ENCODE results near the gene CFAP65.

CFAP65 gene, protein sequence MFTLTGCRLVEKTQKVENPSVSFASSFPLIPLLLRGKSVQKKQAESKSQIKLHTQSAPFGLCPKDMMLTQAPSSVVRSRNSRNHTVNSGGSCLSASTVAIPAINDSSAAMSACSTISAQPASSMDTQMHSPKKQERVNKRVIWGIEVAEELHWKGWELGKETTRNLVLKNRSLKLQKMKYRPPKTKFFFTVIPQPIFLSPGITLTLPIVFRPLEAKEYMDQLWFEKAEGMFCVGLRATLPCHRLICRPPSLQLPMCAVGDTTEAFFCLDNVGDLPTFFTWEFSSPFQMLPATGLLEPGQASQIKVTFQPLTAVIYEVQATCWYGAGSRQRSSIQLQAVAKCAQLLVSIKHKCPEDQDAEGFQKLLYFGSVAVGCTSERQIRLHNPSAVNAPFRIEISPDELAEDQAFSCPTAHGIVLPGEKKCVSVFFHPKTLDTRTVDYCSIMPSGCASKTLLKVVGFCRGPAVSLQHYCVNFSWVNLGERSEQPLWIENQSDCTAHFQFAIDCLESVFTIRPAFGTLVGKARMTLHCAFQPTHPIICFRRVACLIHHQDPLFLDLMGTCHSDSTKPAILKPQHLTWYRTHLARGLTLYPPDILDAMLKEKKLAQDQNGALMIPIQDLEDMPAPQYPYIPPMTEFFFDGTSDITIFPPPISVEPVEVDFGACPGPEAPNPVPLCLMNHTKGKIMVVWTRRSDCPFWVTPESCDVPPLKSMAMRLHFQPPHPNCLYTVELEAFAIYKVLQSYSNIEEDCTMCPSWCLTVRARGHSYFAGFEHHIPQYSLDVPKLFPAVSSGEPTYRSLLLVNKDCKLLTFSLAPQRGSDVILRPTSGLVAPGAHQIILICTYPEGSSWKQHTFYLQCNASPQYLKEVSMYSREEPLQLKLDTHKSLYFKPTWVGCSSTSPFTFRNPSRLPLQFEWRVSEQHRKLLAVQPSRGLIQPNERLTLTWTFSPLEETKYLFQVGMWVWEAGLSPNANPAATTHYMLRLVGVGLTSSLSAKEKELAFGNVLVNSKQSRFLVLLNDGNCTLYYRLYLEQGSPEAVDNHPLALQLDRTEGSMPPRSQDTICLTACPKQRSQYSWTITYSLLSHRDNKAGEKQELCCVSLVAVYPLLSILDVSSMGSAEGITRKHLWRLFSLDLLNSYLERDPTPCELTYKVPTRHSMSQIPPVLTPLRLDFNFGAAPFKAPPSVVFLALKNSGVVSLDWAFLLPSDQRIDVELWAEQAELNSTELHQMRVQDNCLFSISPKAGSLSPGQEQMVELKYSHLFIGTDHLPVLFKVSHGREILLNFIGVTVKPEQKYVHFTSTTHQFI (N-terminal part only)

DNA sequence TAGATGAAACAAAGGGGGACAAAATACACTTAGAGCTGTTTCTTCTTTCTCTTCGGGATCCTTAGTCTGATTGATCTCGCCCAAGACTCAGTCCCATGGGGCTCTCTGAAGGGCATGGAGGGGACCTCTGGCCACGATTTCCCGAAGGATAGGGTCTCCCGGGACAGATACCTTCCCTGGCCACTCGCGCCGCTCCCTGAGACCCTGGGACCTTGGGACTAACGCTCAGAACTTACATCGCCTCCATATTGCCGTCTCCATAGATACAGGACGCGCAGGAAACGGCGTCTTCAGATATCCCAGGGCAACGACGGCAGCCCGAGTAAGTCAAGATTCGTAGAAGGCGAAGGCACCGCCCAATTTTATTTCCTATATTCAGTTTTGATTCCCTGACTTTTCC is at the start of gene CFAP65:
CFAP65 (minus strand) TSS at position 265 of the 400 bp plus-strand sequence. CDS start 2,468 bp downstream, outside the sequence.
- peak; percentile 28 for DNase-seq

DNA sequence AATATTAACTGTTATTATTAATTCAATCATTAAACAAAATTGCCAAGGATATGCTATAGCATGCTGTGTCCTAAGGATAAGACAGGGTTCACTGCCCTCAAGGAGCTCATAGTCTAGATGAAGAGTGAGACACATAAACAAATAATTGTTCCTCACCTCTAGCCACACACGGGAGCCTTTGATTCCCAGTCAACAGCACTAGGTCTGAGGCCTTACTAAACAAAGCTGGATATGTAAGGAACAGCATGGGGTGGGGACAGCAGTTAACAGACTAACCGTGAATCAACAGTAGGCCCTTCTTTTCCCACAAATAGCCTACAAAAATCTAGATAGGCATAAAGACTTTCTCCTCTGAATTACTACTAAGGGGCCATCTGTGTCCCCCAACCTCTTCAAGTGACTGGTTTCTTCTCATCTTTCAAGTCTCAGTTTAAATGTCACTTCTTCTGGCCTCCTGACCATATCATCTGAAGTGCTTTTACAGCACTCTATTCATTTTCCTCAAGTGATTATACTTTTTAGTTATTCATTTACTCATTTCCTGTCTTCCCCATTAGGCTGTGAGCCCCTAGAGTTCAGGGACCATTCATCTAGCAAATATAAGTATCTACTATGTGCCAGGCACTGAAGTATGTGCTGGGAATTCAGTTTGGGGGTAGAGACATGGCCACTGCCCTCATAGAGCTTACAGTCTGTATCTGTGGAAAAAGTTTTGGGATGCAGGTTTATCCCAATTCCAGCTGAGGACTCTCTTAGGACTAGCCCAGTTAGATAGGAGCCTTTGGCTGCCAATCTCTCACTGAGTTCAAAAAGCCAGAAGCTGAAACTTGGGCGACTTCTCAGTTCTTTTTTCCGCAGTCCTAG is 49.4 kb upstream of the CFAP65 start:
- DNase-seq = no peak

DNA sequence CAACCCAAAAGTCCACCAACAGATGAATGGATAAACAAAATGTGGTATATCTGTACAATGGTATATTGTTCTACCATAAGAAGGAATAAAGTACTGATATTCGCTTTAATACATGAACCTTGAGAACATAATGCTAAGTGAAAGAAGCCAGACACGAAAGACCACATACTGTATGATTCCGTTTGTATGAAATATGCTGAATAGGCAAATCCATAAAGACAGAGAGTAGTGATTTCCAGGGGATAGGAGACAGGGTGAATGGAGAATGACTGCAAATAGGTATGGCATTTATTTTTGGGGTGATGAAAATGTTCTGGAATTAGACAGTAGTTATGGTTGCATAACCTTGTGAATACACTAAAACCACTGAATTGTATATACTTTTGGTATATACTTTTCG is 48.0 kb upstream of the CFAP65 start:
- no peak for DNase-seq

DNA sequence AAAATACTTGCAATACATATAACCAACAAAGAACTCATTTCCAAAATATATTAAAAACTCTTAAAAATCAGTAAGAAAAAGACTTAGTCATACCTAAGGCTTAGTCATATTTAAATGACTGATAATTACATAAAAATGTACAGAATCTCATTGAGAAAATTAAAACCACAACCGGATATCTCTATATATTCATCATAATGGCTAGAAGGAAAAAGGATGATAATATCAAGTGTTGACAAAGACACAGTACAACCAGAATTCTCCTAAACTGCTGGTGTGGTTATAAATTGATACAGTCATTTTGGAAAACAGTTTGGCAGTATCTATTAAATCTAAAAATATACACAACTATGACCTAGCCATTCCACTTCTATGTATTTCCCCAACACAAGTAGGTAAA is 46.5 kb upstream of the CFAP65 start:
- no peak for DNase-seq

DNA sequence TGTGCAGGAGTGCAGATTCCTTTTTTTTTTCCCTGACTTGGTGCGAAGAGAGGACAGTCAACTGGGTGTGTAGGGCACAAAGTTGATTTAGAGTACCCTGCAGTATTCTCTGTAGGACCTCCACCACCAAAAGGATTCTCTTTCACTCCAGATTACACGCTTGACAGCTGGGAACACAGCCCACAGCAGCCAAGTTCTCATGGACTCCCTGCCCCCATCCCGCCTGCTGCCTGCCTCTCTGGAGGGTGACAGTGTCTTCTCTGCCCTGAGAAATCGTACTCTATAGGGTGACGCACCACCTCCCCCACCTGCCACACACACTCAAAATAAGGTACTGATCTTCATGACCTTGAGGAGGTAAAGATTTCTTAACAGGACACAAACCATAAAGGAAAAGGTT is 46.0 kb upstream of the CFAP65 start:
- no peak for DNase-seq

DNA sequence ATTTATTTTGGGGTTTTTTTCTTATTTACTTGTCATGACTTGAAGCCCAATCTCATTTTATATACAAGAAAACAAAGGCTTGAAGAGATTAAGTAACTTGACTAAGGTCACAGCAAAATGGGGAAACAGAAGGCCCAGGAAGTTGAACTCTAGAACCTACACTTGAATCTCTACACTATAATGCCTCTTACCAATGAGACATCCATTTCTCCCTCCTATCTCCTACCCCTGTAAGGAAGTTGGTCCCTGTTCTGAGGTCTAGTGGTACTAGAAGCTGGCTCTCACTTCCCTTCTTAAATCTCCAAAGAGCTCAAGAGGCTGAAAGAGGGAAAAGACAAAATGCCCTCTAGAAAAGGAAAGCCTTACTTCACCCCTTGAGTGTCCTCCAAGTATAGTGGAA is 44.9 kb upstream of the CFAP65 start:
- DNase-seq = no peak

DNA sequence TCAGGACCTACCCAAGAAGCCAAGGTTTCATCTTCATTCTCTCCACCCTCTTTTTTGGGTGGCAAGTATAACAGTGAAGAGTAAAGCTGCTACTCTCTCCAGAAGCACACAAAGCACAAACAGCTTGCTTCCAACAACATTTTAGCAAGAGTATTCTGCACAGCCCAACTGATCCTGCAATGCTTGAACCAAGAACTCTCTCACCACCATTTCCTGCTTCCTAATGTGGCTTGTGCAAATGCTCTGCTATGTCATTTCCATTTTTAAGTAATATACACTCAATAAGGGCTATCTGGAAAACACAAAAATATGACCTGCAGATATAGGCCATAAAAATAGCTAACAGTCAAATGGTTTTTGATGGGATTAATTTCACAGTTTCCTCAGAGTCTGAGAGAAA is 43.5 kb upstream of the CFAP65 start:
- no peak for DNase-seq

DNA sequence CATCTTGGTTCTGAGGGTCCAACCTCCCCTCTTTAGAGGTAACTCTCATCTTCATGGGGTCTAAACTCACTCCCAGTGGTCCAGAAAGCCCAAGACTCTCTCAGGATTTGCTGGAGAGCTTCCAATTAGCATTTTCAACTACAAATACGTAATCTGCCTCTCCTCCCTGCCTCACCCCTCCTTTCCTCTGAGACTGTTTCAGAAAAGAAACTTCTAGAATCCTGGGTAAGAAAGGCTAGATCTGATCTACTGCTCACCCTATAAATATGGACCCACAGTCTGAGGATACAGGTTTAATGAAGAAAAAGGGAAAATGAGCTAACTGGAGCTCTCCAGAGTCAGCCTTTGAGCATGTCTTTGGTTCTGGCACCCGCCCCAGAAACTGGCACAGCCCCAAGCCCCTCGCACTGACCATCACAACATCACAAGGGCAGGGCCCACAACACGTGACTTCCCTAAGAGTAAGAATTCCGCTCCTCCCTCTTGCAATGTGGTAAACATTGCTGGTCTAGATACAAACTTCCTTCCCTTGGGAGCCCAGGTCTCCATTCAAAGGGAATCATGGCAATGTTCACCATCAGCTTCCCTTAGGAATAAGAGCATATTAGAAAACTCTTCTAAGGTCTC is 41.1 kb upstream of the CFAP65 start:
- no peak for DNase-seq

DNA sequence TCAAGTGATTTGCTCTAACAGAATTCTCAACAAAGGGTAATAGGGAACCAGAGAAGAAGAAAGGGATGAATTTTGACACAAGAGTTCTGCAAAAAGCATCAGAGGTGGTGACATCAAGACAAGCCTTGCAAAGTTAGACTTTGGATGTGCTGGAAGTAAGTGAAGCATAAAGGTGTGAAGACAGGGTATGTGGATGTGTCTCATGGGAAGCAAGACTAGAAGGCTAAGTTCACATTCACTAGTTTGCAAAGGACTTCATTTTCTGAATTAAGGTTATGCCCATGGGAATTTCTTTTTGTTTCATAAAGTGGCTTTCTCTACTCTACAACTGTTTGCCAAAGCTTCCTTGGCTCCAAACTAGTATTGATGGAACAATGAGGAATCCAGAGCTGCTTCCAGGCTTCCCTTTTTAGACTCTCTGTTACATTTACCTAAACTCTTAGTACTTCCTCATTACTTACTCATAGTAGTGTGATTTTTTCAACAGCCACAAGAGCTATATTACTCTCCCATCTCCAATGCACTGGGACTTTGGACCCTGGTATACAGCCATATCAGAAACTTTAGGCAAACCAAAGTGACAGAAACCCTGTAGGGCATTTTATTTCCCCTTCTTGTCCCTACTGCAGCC is 40.5 kb upstream of the CFAP65 start:
- no peak for DNase-seq

DNA sequence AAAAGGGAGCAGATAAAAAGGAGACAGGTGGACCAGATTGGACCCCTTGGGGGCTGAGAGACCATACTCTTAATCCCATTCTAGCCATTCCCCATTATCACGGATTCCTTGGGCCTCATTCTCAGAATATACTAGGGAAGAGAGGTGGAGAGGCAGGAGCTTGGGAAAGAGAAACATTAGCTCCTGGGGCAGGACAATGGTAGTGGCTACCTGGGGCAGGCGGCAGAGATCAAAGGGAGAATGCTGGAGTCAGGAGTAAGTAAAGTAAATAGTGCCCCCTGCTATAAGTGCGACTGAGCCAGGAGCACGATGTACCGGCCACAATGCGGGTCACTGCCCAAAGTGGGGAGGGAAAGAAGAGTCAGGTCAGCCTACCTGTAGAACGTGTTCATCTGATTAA is 39.8 kb upstream of the CFAP65 start:
- no peak for DNase-seq

DNA sequence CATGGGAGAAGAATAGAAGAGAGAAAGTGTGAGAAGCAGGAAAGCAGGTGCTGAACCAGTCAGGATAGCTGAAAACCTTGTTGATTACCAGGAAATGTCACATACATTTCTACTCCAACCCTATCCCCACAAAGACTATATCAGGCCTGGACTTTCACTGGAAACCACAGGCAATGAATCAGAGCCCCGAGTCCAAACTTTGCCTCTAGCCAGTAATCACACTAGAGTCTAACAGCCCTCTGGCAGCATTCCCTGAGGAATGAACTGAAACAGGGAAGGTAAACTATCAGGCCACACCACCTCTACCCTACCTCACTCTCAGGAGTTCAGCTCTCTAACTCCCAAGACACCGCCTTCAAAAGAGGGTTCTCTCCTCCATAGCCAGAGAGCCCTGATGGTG is 38.1 kb upstream of the CFAP65 start:
- DNase-seq = no peak

DNA sequence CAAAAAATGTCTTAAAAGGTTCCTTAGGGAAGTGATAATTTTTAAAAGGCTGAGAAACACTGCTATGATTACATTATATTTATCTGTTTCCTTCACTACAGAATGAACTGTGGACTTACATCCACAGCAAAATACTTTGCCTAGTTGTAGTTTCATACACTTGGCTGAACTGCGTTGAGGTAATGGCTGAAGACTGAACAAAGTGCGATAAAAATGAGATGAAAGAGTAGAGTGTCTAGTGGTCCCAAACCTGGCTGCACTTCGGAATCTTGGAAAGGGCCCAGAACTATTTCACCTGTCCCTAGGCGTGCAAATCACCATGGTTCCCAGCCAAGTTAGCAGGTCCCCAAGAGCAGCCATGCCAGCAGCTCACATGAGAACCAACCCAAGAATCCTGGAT is 37.6 kb upstream of the CFAP65 start:
- no peak for DNase-seq

DNA sequence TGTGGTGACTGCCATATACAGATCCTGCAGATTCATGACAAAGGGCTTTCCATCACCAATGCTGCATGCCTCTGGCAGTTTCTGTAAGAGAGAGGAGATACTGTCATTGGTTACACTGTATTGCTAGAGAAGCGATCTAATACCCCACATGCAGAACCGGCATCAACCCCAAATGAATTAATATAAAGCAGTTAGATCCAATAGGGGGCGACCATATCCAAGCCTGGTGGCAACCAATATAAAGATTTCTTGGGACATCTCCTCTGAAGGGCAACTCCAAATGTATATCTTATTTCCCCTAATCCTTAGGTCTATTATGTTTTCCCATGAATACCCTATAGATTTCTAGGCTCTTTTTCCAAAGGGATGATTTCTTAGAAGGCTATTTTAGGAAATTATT is 36.8 kb upstream of the CFAP65 start:
- no peak for DNase-seq

DNA sequence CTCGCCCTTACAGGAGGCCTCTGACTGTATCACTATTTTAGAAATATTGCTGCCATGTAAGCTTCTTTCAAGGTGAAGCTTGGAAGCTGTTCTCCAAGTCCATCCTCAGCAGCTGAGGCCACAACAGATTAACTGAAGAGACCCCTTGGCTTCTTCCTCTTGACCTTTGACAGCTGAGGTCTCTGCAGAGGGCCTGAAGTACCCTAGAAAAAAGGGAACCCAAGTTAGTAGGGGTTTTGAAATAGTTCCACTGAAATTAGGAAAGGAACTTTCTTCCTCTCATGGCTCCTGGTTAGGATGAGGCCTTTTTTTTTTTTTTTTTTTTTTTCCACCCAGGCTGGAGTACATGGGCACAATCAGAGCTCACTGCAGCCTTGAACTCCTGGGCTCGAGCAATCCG is 34.9 kb upstream of the CFAP65 start:
- DNase-seq = no peak

DNA sequence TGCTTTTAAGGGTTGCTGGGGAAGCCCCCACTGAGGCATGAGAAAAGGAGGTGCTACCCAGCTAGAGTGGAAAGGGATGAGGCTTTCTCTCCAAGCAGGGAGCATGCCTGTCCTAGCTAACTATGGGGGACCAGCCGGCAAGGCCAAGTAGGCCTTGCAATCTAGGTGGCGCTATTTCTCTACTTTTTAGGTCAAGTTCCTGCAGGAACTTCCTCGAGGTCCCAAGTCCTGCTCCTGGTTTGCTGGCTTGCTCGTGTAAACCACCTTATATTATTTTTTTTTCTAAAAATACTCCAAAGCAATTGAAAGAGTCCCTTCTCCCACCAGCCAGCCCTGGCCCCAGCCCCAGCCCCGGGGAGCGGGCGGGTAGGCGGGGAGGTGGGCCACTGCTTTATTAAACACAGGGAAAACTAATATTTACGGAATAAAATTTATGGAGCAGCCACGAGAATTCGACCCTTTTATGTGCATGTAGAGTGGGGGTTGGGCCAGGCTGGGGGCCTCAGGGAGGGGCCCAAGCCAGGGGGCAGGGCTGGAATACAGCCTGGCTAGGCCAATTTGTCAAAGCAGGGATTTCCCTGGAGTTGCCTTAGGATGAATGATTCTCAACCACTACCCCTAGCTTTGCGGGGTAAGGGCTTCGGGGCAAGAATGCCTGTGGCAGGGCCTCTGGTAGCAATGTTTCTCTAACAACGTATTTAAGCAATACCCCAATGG is 32.3 kb upstream of the CFAP65 start:
- DNase-seq = peak; percentile 12

DNA sequence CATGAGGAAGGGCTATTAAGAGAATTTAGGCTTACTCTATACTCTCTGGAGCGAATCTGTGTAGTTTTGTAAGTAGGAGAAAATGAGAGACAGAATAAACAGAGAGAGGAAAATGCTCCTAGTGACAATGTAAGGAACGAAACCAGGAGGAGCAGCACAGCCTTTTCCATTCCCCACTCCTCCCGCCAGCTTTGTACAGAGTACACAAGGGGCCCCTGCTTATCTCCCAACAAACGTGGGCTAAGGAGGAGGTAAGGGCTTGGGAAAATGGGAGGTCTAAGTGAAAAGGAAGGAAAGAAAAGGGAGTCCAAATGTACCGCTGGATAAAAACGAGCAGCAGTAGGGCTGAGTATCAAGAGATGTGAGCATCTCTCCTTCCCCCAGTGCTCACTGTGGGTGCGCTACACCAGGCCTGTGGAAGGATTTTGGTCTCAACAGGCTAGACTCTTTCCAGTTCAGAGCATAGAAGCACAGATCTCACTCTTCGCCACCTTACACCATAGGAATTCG is 31.5 kb upstream of the CFAP65 start:
- DNase-seq = no peak

DNA sequence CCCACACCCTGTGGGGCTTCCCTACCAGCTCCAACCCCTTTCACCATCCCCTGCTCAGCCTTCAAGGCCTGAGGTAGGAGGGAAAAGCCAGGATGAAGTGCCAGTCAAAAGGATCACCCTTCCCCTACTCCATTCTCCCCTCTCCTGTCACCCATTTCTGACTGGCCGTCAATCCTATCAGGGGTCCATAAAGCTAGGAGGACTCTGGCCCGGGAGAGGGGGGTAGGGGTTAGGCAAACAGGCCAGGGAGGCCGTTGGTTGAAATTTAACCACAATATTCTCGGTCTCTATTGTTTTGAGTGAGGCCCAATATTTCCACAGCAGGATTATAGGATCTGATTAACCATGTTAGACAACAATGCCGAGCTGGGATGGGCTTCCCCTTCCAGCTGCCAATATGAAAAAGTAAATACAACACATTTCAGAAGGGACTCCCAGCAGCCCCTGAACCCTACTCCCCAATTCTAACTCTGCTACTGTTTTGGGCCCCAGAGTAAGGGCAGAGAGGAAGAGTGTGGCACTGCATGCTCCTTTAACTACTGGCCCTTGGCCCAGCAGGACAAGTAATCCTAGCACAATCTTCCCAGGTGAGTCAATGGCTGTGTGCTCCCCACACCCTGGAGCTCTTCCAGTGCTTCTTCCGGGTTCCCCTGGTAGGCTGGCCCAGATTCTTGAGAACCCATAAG is 30.0 kb upstream of the CFAP65 start:
- DNase-seq = no peak

DNA sequence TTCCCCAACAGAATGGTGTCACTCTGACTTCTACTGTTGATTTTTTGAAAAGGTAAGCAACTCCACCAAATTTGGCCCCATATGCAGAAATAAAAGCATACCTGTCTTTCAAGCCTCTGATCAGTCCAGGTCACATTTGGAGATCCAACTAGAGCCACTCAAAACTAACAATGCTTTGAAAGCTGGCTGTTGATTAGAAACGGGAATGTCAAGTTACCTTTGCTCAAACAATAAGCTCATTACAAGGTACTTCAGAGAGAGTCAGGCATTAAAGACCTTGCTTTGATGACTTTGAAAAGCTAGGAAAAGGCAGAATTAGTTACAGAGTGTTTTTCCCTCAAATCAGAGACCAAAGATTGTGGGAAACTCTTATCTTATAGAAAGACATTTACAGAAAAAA is 24.2 kb upstream of the CFAP65 start:
- DNase-seq = no peak

DNA sequence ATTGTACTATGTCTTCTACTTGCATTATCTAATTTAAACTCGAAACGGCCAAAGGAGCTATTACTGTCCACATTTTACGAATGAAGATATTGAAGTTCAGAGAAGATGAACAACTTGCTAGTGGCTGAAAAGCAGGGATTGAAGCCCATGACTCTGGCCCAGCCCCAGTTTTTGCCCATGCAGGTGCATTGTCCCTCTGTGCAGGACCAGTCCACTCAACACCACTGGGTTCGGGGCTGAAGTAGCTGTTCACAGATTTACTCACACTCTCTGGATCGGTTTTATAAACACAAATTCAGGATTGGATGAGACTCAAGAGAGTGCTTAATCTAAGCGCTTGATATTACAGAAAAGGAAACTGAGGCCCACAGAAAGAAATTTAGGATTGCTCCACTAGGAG is 20.8 kb upstream of the CFAP65 start:
- DNase-seq = no peak
